ENCODE data around the gene CHSY1.
"Not testable (repeated sequence)": the region's sequence is repeated elsewhere in the genome, so short reads cannot be mapped to it uniquely, and the experiment has no call there.

CHSY1 gene

GRCh38 chr15:101220060-101220459 is 31.8 kb downstream of the CHSY1 start:
- no peak overlapping the region for H3K27ac ChIP-seq
- no peak overlapping the region for H3K4me2 ChIP-seq (ENCODE audit: low read length)
- H3K9me3 ChIP-seq (ENCODE audit: control insufficient read depth, low read length) = no peaks in the 10 kb centered on the region
- no peak overlapping the region for H3K4me3 ChIP-seq (ENCODE audit: low read depth, low read length)
- no peak overlapping the region for H3K9ac ChIP-seq
- H3K36me3 ChIP-seq (ENCODE audit: control insufficient read depth, insufficient read depth, low read length) = no peaks in the 10 kb centered on the region
- TF ChIP-seq, protein P1, sequence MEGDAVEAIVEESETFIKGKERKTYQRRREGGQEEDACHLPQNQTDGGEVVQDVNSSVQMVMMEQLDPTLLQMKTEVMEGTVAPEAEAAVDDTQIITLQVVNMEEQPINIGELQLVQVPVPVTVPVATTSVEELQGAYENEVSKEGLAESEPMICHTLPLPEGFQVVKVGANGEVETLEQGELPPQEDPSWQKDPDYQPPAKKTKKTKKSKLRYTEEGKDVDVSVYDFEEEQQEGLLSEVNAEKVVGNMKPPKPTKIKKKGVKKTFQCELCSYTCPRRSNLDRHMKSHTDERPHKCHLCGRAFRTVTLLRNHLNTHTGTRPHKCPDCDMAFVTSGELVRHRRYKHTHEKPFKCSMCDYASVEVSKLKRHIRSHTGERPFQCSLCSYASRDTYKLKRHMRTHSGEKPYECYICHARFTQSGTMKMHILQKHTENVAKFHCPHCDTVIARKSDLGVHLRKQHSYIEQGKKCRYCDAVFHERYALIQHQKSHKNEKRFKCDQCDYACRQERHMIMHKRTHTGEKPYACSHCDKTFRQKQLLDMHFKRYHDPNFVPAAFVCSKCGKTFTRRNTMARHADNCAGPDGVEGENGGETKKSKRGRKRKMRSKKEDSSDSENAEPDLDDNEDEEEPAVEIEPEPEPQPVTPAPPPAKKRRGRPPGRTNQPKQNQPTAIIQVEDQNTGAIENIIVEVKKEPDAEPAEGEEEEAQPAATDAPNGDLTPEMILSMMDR (IDR thresholded peaks at IDR 0.05) = no peak
- peaks cover 19% of the 10 kb centered on the region for H3K79me2 ChIP-seq
- no peaks in the 10 kb centered on the region for H3K27me3 ChIP-seq (ENCODE audit: control insufficient read depth, insufficient read depth, low read length)
- no peak overlapping the region for H2AFZ ChIP-seq
- no peaks in the 10 kb centered on the region for H3K4me1 ChIP-seq

GRCh38 chr15:101219441-101219840 is 32.4 kb downstream of the CHSY1 start:
- TF ChIP-seq, protein P1 (IDR thresholded peaks at IDR 0.05) = no peak
- no peaks in the 10 kb centered on the region for H3K4me1 ChIP-seq
- H3K4me2 ChIP-seq (ENCODE audit: low read length) = no peak overlapping the region
- H3K36me3 ChIP-seq (ENCODE audit: control insufficient read depth, insufficient read depth, low read length) = no peaks in the 10 kb centered on the region
- H2AFZ ChIP-seq = no peak overlapping the region
- H3K27ac ChIP-seq = no peak overlapping the region
- no peaks in the 10 kb centered on the region for H3K27me3 ChIP-seq (ENCODE audit: control insufficient read depth, insufficient read depth, low read length)
- no peak overlapping the region for H3K9ac ChIP-seq
- H3K79me2 ChIP-seq = peaks cover 15% of the 10 kb centered on the region
- H3K4me3 ChIP-seq (ENCODE audit: low read depth, low read length) = no peak overlapping the region
- no peaks in the 10 kb centered on the region for H3K9me3 ChIP-seq (ENCODE audit: control insufficient read depth, low read length)

DNA sequence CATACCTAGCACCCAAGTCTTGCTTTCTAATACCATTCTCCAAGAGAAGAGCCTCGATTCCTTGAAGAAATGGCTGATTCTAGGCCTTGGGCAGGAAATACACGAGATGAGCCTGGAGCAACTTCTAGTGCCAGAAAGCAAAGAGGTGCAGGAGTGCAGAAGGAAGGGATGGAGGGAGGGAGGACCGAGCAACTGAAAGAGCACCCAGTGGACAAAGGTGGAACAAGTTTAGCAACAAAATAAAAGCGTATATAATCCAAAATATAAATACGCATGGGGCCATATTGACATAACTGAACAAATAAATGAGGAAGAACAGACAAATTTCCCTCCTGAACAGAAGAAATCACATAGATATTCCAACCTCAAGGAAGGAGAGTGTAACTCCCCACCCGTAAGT is 34.4 kb downstream of the CHSY1 start:
- Histone ChIP-seq H3K4me3 (ENCODE audit: low read depth, low read length) (no peak overlapping the region), H3K9me3 (ENCODE audit: control insufficient read depth, low read length) (no peaks in the 10 kb centered on the region), H3K27me3 (ENCODE audit: control insufficient read depth, insufficient read depth, low read length) (no peaks in the 10 kb centered on the region), H3K79me2 (peaks cover 11% of the 10 kb centered on the region), H3K4me2 (ENCODE audit: low read length) (no peak overlapping the region), H3K4me1 (no peaks in the 10 kb centered on the region), H3K9ac (no peak overlapping the region), H3K36me3 (ENCODE audit: control insufficient read depth, insufficient read depth, low read length) (no peaks in the 10 kb centered on the region), H2AFZ (no peak overlapping the region), H3K27ac (no peak overlapping the region)
- TF ChIP-seq, protein P1 (IDR thresholded peaks at IDR 0.05) = no peak

DNA sequence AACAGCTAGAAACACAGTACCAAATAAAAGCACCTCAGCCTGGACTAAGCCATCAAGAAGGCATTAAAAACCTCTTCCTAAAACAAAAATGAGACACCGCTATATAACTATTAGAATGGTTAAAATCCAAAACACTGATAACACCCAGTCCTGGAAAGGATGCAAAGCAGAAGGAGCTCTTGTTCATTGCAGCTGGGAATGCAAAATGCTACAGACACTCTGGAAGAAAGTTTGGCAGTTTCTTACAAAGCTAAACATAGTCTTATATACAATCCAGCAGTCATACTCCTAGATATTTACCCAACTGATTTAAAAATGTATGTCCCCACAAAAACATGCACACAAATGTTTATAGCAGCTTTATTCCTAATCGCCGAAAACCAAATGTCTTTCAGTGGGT is 35.7 kb downstream of the CHSY1 start:
- no peak overlapping the region for H3K4me2 ChIP-seq (ENCODE audit: low read length)
- no peaks in the 10 kb centered on the region for H3K4me1 ChIP-seq
- no peak overlapping the region for H3K27ac ChIP-seq
- H3K79me2 ChIP-seq = peaks cover 11% of the 10 kb centered on the region
- no peak overlapping the region for H3K9ac ChIP-seq
- no peaks in the 10 kb centered on the region for H3K36me3 ChIP-seq (ENCODE audit: control insufficient read depth, insufficient read depth, low read length)
- no peaks in the 10 kb centered on the region for H3K9me3 ChIP-seq (ENCODE audit: control insufficient read depth, low read length)
- H3K27me3 ChIP-seq (ENCODE audit: control insufficient read depth, insufficient read depth, low read length) = no peaks in the 10 kb centered on the region
- TF ChIP-seq, protein P1 (IDR thresholded peaks at IDR 0.05) = no peak
- no peak overlapping the region for H2AFZ ChIP-seq
- H3K4me3 ChIP-seq (ENCODE audit: low read depth, low read length) = no peak overlapping the region

DNA sequence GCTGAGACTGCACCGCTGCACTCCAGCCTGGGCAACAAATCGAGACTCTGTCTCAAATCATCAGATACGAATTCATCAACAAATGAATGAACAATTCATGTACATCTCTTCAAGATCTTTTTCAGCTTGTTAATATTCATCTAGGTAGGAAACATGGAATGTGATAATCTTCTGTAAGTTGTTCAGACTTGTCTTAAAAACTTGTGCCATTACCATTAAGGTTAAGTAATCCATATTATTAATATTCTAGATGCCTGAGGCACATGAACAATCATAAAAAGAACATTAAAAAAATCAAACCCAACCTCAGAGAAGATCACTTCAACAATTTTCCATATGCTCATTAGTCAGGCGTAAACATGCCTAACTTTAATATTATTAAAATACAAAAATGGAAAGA is 36.2 kb downstream of the CHSY1 start:
- Histone ChIP-seq H3K27me3 (ENCODE audit: control insufficient read depth, insufficient read depth, low read length) (no peaks in the 10 kb centered on the region), H3K4me3 (ENCODE audit: low read depth, low read length) (no peak overlapping the region), H3K79me2 (peaks cover 8% of the 10 kb centered on the region), H3K4me1 (no peaks in the 10 kb centered on the region), H3K9ac (no peak overlapping the region), H3K36me3 (ENCODE audit: control insufficient read depth, insufficient read depth, low read length) (no peaks in the 10 kb centered on the region), H3K4me2 (ENCODE audit: low read length) (no peak overlapping the region), H3K9me3 (ENCODE audit: control insufficient read depth, low read length) (no peaks in the 10 kb centered on the region), H3K27ac (no peak overlapping the region), H2AFZ (no peak overlapping the region)
- TF ChIP-seq, protein P1 (IDR thresholded peaks at IDR 0.05) = no peak

- not testable (repeated sequence) for H3K27ac ChIP-seq; H3K9ac ChIP-seq; H2AFZ ChIP-seq; H3K9me3 ChIP-seq (ENCODE audit: control insufficient read depth, low read length); H3K79me2 ChIP-seq; H3K4me2 ChIP-seq (ENCODE audit: low read length); H3K36me3 ChIP-seq (ENCODE audit: control insufficient read depth, insufficient read depth, low read length); H3K4me3 ChIP-seq (ENCODE audit: low read depth, low read length); H3K4me1 ChIP-seq; H3K27me3 ChIP-seq (ENCODE audit: control insufficient read depth, insufficient read depth, low read length)
These were observed 37.3 kb downstream of the CHSY1 start for GRCh38 chr15:101214435-101215097.
